Fibroblast of the aortic adventitia (primary cell): ENCODE data around the gene RIF1. TPM values are rescaled to one million over a fixed set of nuclear protein-coding genes. Genes with fewer than 3 reads are reported as not detected.

Source experiments
- DNase-seq: peaks from one replicate; pipeline ENCODE4 v3.0.0-alpha.2; 2010; ENCODE audit warnings: low read depth
- H3K4me3 ChIP-seq: 2 replicates; pipeline ENCODE4 v1.5.1; 2011; ENCODE audit warnings: low read depth, mild to moderate bottlenecking, control low read depth, low read length, moderate library complexity
- CTCF ChIP-seq: IDR thresholded peaks from 2 replicates; pipeline ENCODE4 v1.5.1; 2011; ENCODE audit warnings: mild to moderate bottlenecking, low read length, control low read depth, inconsistent platforms; ENCODE audit not compliant: insufficient read depth
- small RNA-seq: library from RNA; depleted of rRNA; stranded (forward); fragments of <200 nt; gene quantifications from one replicate; pipeline ENCODE3, GENCODE V24; 2012
- total RNA-seq: library from RNA; depleted of rRNA; stranded (reverse); fragments of >200 nt; gene quantifications from 2 replicates; pipeline ENCODE4 v1.2.3, GENCODE V29; 2012; ENCODE audit warnings: low replicate concordance

The RIF1 gene
- total RNA-seq, 1 donor: 66.7 TPM

GRCh38 chr2:151525821-151526373 is 116.2 kb downstream of the RIF1 start:
- no peak for TF ChIP-seq CTCF
- DNase-seq: no peak
- H3K4me3 ChIP-seq: no peak overlapping the region

GRCh38 chr2:151526572-151527090 is 116.9 kb downstream of the RIF1 start:
- TF ChIP-seq CTCF: no peak
- no peak for DNase-seq
- H3K4me3 ChIP-seq: no peak overlapping the region

Small RNAs within 50 kb of the gene (small RNA-seq; reads per million reads assigned to genes)
- gene MIR4773-1: not detected
- gene RN7SL124P: not detected

Other genes starting within 250 kb of the RIF1 start
- 11.9 and 14.3 TPM in 2 replicates for gene RBM43, start 148.0 kb upstream of the RIF1 start, total RNA-seq
- gene NMI, start 120.2 kb upstream of the RIF1 start, total RNA-seq: 22.9 and 24.9 TPM in 2 replicates
- 47.3 and 51.9 TPM in 2 replicates for gene TNFAIP6, start 52.3 kb upstream of the RIF1 start, total RNA-seq